SK-N-MC (cell line): ENCODE data around the gene PCDH11X.
"Not testable (repeated sequence)": the region's sequence is repeated elsewhere in the genome, so short reads cannot be mapped to it uniquely, and the experiment has no call there.

Source experiments
- EZH2 ChIP-seq: fragments of 200-600 bp; sonication (generic); IDR thresholded peaks from one replicate; pipeline ENCODE4 v1.6.1; 2017; ENCODE audit warnings: antibody characterized with exemption
- POLR2AphosphoS5 ChIP-seq: IDR thresholded peaks from 2 replicates; pipeline ENCODE4 v1.6.1; 2012; ENCODE audit warnings: mild to moderate bottlenecking, low read depth, low read length, borderline replicate concordance

GRCh38 chrX:91770619-91771488 lies 8.3 kb upstream of the PCDH11X start:
- TF ChIP-seq POLR2AphosphoS5, EZH2: not testable (repeated sequence)
